Measurements from ENCODE around the gene DRD1. TPM values are rescaled to one million over a fixed set of nuclear protein-coding genes. Genes with fewer than 3 reads are reported as not detected.
A peak's percentile ranks its signal among the peaks of the same experiment; 100 is the strongest.

The DRD1 gene
- polyA plus RNA-seq (2014; cell fraction: cytosol; rRNA removed): not detected in 2 replicates
- not detected in 2 replicates for polyA plus RNA-seq (2014; cell fraction: nucleus; rRNA removed)

DNA sequence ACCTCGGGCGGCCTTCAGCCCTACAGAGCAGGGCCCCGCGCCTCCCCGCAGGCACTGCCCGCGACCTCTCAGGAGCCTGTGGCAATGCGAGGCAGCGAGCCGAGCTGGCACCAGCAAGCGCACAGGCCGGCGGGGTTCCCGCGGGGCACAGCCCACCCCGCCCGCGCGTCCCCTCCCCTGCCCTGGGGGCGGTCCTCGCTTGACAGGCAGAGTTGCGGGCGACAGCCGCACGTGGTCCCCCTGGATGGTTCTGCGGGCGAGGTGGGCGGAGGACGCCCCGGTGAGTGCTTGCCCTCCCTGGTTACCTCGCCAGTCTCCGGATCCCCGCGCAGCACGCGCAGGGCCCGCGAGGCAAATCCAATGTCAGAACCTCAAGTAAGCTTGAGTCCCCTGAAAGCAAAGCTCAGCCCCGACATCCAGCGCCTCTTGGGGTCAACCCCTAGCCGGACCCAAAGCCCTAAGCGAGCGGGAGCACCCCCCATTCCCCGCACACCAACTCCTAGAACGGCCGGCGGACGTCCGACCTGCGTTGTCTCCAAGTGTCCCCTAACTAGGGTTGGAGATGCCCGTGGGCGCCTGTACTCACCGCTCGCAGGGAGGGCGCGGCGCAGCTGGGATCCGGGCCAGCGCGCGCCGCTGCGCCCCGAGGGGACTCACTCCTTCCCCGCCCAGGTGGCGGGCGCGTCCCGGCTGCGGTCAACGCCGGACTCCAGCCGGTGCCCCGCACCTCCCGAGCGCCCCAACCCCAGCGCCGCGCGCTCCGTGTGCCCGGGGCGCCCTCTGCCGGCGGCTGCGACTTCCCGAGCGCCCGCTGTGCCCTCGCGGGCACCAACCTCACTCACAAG is at the start of gene DRD1:
Gene DRD1, minus strand, starts transcription at position 123 of the 845 bp plus-strand sequence. CDS start 1,083 bp downstream, outside the sequence.
- no peak for DNase-seq (ENCODE audit: low spot score)

DNA sequence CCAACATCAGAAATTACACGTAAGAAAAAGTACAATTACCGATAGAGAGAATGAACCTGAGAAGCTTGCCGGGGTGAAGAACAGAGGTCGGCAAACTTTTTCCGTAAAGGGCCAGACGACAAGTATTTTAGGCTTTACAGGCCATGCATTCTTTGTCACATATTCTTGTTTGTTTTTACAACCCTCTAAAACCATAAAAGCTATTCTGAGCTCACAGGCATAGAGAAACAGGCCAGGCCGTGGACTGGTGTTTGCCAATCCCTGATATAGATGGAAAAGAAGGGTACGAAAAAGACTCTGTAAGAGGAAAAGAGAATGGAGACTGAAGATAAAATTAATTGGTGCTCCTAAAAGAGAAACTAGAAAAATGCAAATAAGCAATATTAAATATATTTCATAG is 49.7 kb upstream of the DRD1 start:
- no peak for DNase-seq (ENCODE audit: low spot score)

DNA sequence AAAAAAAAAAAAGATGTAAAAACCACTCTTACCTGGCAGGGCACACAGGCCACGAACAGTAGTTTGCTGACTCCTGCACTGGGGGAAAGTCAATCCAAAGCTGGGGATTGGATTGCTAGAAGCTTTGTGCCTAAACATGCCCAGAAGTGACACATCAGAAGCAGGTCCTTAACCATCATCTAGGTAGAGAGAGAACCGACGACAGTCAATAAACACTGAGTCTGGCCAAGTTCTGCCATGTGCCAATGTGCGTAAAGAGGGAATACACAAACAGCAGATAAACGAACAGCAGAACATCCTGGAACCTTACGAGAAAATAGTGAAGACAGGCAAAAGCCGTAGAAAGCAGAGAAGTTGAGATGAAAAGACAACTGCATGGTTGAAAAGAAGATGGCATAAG is 49.3 kb upstream of the DRD1 start:
- DNase-seq (ENCODE audit: low spot score): no peak

DNA sequence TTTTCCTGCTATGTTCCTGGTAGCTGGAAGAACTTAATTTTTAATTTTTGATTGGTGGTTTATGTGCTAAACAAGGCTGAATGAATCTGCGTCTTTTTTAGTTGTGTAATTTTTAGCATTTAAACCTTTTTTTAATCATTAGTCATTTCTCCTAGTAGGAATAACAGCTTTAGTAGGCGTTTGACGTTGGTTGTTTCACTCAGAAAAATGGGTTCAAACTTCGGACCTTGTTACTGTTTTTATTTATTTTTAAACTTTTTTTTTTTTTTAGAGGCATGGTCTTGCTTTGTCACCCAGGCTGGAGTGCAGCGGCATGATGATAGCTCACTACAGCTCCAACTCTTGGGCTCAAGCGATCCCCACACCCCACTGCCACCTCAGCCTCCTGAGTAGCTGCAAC is 47.2 kb upstream of the DRD1 start:
- DNase-seq (ENCODE audit: low spot score): no peak

DNA sequence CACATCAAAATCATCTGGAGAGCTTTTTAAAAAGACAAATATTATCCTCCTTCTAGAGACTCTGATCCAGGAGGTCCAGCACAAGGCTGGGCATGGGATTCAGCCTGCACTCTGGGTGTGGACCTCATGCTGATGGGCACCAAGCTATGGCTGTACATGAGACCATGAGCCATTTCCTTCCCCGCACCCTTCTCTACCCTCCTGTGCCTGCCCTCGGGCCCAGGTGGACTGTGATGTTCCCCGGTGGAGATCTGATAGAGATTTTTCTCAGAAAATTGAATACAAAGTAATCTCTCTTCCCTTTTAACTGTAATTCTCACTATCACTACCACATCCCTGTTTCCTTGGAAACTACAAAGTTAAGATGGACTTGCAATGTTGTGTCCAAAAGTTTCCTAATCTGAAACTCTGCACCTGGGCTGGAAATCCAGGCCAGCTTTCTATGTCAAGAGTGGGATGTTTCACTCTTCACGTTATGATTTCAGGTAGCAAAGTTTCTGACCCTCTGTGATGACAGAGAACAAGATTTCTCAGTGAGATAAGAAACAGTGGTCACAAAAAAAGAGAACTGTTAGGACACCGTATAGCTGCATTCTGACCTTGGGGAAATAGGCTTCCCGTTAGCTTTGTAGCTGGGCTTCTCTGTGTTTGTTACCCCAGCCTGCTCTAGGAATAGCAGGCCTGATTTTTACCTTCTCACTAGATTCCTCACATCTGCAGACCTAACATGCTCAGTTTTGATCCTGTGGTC is 45.9 kb upstream of the DRD1 start:
- no peak for DNase-seq (ENCODE audit: low spot score)

DNA sequence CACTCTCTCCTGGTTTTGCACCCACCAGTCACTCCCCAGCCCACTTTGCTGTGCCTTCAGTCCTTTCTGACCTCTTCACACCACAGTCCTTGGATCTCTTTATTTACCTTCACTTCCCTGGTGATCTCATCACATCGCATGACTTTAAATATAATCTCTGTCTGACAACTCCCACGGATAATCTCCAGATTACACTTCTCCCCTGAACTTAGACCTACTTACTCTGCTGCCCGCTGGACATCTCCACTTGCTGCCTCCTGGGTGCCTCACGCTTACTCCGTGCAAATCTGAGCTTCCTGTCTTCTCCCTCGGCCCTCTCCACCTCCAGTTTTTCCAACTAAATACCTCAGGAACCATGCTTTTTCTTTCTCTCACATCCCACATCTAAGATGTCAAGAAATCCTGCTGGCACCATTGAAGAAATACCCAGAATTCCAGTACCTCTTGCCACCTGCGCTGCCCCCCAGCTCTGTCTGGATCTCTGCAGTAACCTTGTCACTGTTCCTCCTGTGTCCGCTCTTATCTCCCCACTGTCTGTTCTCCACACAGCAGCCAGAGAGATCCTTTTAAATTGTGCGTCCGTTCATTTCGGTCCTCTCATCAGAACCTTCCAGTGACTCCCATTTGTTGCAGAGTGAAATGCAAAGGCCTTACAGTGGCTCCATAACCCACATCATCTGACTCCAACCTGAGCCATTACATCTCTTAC is 43.7 kb upstream of the DRD1 start:
- DNase-seq (ENCODE audit: low spot score): no peak

DNA sequence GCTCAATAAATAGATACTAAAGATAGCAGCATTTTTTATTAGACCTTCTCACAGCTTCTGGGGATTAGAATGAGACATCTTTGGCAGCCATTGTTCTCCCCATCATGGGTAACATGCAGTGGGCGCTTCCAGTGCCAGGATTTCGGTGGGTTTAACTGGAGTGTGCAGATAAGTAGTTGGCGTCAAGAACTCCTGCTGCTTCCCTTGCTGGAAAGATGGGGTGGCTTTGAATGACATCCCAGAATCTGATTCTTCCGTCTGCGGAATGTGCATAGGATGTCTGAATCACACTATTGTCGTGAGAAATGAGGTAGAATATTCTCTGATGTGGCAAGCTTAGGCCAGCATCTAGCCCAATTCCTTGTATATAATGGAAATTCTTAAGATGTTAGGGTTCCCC is 41.6 kb upstream of the DRD1 start:
- no peak for DNase-seq (ENCODE audit: low spot score)

DNA sequence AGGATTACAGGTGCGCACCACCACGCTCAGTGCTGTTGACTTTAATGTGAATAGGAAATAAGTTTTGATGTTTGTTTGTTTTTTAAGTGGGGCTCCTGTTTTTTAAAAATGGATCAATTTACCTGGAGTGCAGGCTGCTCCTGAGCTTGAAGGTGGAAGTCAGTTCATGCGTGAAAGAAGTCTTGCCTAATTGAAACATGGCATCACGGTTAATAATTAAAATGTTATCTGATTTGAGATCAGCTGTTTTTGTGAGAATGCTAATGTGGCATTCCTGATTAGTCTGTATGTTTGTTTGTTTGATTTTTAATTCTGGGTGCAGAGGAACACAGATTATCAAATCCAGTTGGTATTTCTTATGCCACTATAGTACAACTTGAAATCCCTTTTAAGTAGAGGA is 40.8 kb upstream of the DRD1 start:
- no peak for DNase-seq (ENCODE audit: low spot score)

DNA sequence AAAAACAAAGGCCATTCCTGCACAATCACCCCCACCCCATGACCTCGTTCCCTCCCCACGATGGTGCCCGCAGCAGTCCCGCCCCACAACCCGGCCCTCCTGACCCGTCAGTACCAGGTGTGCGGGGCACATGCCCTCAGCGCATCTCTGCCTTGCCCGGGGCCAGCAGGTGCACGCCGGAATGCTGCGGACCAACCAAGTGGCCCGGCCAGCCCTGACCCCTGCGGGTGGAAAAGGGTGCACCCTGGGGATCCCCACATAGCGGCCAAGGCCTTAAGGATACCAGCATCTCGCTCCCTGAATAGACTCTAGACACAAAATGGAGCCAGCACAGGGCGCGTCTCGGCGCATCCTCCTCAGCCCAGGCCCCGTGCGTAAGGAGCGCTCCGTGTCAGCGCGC is 40.3 kb upstream of the DRD1 start:
- no peak for DNase-seq (ENCODE audit: low spot score)

DNA sequence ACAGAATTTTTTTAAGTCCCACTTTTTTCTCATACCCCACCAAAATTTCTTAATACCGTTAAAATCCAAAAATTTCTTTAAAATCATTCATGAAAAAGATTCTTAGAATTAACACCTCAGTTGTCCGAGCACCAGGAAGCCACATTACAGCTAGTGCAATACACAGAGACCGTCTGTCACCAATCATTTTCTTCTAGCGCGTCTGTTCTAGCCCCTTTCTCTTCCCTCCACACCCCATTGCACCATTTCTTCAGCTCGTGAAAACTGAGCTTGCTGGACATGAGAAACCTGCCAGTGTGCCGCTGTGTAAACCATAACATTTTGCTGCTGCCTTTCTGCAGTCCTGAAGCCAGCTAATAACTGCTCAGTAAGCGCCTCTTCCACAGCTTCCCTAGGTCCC is 39.4 kb upstream of the DRD1 start:
- no peak for DNase-seq (ENCODE audit: low spot score)

DNA sequence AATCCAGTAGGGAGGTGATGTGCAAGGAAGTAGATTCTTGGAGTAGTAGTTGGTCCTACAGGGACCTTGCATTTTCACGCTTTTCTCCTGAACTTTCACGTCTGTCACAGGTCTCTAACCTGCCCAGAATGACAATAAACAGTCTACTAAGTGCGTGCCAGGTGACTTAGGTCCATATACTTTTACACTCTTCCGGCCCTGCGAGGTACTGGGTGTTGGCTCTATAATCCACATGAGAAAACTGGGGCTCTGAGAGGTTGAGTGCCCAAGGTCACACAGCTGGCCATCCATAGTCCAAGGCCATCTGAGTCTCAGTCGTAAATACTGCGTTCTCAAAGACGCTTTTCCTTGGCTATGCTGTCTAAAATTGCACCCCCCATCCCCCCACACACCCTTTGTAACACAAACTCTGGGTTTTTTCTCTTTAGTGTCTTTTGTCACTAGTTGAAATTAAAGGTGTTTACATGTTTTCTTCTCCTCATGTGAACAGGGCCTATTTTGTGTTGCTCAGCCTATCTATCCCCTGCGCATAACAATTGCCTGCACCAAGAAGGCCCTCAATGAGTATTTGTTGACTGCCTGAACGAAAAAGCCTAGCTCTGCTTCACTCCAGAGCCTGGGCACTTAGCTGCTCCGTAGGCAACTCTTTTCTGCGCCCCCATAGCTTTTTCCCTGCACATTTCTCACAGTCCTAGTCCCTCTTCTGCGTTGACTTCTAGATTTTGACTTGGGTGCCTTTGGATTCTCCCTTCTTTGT is 35.3 kb upstream of the DRD1 start:
- no peak for DNase-seq (ENCODE audit: low spot score)

DNA sequence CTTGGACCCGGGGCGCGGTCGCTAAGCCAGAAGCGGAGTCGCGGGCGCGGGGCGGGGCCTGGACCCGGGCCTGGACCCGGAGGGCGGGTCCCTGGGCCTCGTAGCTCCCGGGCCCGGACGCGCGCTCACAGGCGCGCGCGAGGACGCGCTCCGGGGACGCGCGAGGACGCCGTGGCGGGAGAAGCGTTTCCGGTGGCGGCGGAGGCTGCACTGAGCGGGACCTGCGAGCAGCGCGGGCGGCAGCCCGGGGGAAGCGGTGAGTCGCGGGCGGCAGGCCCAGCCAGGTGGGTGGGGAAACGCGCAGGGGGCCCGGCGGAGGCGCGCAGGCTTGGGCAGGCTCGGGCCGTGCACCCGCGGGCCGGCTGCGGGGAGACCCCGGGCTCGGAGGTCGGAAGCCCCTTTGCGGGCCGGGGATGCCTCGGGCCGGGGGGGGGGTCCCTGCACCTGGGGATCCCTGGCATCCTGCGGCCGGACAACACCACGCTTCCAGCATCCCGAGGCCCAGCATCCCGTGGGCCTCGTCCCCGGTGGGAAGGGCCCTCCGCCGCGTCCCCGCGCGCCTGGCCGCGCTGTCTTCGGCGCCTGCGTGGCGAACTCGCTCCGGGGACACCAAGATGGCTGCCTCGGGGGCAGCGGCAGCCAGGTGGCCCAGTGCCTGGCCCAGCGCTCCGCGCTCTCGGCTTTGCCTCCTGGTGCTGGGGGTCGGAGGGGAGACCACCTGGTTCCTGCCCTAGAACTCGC is 34.6 kb upstream of the DRD1 start, which contains the start of gene SFXN1:
Gene SFXN1, plus strand, starts transcription at position 177 of the 741 bp plus-strand sequence. CDS start 13,544 bp downstream, outside the sequence.
- peak; percentile 75 for DNase-seq (ENCODE audit: low spot score)

DNA sequence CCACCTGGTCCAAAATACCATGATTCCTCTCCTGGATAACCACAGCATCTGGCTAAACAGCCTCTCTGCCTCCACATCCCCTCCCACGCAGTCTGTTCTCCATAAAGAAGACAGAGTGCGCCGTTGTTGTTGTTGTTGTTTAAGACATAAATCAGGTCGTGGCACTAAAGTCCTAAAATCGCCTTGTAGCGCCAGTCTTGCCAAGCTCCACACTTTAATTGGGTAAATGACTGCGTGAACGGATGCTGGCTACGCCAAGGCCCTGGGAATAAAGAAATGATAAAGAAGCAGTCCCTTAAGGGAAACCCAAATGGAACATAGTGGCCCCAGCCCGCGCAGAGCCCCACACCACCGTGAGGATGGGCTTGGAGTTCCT is 34.0 kb upstream of the DRD1 start:
- no peak for DNase-seq (ENCODE audit: low spot score)

DNA sequence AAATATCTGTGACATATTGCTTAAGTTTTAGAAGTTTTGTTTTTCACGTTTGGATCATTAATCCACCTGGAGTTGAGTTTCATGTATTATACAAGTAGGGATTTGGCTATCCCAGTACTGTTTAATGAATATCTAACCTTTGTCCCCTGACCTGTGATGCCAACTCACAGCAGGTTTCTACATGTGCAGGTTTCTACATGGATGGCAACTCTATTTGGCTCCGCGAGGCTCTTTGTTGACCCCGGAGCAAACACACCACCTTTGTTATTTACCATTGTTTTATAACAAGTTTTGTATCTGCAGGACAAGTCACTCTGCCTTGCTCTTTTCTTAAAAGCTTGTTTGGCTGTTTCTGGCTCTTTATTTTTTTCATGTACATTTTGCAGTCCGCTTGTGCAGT is 33.5 kb upstream of the DRD1 start:
- no peak for DNase-seq (ENCODE audit: low spot score)

DNA sequence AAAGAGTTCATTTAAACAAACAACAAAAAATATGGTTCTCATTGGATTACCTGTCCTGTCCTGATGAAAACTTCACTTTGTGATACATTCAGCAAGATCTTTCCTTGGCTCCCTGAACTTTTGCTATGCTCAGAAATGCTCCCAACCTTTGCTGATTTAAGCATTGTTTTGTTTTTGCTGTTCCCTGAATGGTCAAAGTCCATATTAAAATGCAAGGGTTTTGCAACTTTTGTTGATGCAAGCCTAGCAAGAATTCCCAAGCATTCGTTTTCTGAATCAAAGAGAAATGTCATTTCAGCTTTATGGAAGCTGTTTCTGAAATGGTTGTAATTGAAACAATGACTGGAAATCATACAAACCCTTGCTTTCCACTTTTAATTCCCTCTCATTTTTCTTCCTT is 31.3 kb upstream of the DRD1 start:
- DNase-seq (ENCODE audit: low spot score): no peak

DNA sequence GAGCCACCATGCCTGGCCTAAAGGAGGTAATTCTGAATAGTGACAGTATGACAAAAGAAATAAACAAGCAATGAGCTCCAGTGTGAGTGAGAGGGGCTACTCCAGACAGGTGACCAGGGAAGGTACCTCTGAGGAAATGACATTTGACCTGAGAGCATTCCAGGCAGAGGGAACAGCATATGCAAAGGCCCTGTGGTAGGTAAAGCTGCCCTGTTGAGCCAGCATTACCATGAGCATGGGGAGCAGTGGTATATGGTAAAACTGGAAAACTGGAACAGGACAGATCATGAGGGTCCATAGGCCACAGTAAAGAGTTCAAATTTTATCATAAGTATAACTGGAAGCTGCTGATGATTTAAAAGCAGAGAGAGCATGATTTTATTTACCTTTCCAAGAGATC is 28.4 kb upstream of the DRD1 start:
- DNase-seq (ENCODE audit: low spot score): no peak

DNA sequence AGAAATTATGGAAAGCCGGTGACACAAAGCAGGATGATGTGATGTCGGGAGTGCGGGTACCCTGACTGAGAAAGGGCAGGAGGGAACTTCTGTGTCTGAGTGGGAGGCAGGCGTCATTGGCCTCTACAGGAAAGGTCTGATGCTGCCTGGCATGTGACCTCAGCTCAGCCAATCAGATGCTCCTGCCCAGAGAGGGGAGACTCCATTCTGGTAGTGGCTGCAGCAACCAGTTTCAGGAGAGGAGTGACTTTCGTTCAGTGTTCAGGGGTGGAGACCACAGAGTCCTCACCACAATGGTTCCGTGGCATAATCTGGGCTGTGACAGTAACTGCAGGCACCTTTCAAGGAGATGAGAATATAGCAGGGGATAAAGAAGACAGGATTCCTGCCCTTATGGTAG is 27.6 kb upstream of the DRD1 start:
- peak; percentile 33 for DNase-seq (ENCODE audit: low spot score)

DNA sequence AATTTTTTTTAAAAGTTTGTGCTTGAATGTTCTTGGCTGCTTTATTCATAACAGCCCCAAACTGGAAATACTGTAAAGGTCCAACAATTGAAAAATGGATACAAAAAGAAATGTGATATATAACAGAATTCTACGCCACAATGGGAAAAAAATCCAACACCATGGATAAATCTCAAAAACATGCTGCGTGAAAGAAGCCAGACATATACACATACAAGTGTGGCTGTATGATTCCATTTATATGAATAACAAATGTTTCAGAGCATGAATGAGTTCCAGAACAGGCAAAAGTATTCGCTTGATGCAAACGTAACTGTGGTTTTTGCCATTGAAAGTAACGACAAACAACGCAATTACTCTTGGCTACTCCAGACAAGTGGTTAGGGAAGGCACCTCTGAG is 27.2 kb upstream of the DRD1 start:
- DNase-seq (ENCODE audit: low spot score): no peak

DNA sequence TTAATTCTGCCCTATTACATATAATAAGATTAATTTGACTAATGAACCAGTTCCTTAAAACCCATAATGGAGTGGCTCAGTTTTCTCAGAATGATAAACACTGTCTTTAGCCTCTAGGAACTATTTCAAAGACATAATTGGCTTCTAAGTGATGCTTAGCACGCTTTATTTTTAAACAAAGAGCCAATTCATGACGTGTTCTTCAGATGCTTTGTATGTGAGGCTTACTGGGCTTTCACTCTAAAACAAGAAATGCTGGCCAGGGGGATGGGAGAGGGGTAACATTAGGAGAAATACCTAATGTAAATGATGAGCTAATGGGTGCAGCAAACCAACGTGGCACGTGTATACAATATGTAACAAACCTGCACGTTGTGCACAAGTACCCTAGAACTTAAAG is 26.8 kb upstream of the DRD1 start:
- no peak for DNase-seq (ENCODE audit: low spot score)

DNA sequence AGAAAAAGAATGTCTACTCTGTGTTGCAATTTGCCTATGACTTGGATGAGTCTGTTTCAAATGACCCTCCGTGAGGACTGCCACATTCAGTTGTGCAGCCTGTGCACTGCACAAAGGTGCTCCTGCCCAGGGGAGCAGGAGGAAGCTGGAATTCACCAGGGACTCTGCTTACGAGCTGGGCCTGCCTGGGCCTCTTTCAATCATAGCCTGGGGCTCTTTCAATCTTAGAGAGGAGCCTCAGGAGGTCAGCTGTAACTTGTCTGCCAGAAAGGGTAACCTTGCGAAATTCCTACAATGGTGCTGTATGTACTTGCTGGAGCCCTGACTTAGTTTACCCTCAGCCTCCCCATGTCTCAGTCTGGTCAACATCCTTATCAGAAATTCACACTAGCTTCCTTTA is 25.9 kb upstream of the DRD1 start:
- no peak for DNase-seq (ENCODE audit: low spot score)

DNA sequence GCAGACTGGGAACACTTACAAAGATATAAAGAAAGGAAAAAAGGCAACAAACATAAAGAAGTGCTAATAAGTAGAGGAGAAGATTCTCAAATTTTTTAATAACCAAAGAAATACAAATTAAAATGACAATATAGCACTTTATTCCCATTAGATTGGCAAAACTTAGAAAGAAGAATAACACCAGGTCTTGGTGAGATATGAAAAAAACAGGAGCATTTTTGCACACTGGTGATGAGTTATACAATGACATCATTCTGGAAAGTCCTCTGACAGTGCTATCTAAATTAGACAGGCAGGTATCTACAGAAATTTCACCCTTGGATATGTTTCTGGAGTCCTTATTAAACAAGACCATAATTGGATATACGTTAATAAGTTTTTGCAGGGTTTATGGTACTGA is 24.9 kb upstream of the DRD1 start:
- DNase-seq (ENCODE audit: low spot score): no peak

All from SK-N-DZ (cell line).